SK-N-SH treated with all-trans-retinoic acid at 6 μM for 48 hours (cell line): ENCODE measurements around the gene SAAL1.

Experiments used
- ATAC-seq: fragments of 200-7000 bp; cut with Tn5 transposase; 3 replicates; pipeline ENCODE4 v1.9.1; 2020; ENCODE audit warnings: mild to moderate bottlenecking, moderate library complexity
- ARNTL ChIP-seq: fragments of 450-650 bp; formaldehyde crosslinking; IDR thresholded peaks from 2 replicates; pipeline ENCODE4 v1.5.0; 2020; ENCODE audit warnings: low read depth, mild to moderate bottlenecking, moderate library complexity, borderline replicate concordance
- BACH2 ChIP-seq: fragments of 250-450 bp; sonication (Bioruptor Pico); IDR thresholded peaks from 2 replicates; pipeline ENCODE4 v1.9.0; 2021; ENCODE audit warnings: mild to moderate bottlenecking, borderline replicate concordance
- CSDC2 ChIP-seq: fragments of 250-450 bp; sonication (Bioruptor Pico); IDR thresholded peaks from 2 replicates; pipeline ENCODE4 v1.5.0; 2020; ENCODE audit warnings: mild to moderate bottlenecking, moderate library complexity
- GLIS3 ChIP-seq: fragments of 250-450 bp; sonication (Bioruptor Pico); IDR thresholded peaks from 2 replicates; pipeline ENCODE4 v1.5.0; 2020; ENCODE audit warnings: mild to moderate bottlenecking, moderate library complexity
- ISL1 ChIP-seq: fragments of 250-450 bp; sonication (Bioruptor Pico); IDR thresholded peaks from 2 replicates; pipeline ENCODE4 v2.1.2; 2022; ENCODE audit warnings: mild to moderate bottlenecking, moderate library complexity
- OSR1 ChIP-seq: fragments of 250-450 bp; sonication (Bioruptor Pico); IDR thresholded peaks from 2 replicates; pipeline ENCODE4 v1.8.0; 2022; ENCODE audit warnings: moderate library complexity, mild to moderate bottlenecking, inconsistent platforms
- PPARA ChIP-seq: fragments of 250-450 bp; sonication (Bioruptor Pico); IDR thresholded peaks from 2 replicates; pipeline ENCODE4 v1.5.0; 2020; ENCODE audit warnings: mild to moderate bottlenecking, borderline replicate concordance
- SNAI2 ChIP-seq: fragments of 250-450 bp; sonication (Bioruptor Pico); IDR thresholded peaks from 2 replicates; pipeline ENCODE4 v1.5.0; 2020; ENCODE audit warnings: mild to moderate bottlenecking, moderate library complexity
- TCF4 ChIP-seq: fragments of 250-450 bp; sonication (Bioruptor Pico); IDR thresholded peaks from 2 replicates; pipeline ENCODE4 v1.8.0; 2021; ENCODE audit warnings: mild to moderate bottlenecking, moderate library complexity, borderline replicate concordance
- TOX ChIP-seq: fragments of 250-450 bp; sonication (Bioruptor Pico); IDR thresholded peaks from 2 replicates; pipeline ENCODE4 v1.8.0; 2021; ENCODE audit warnings: mild to moderate bottlenecking, moderate library complexity, borderline replicate concordance
- ZC3H10 ChIP-seq: fragments of 250-450 bp; sonication (Bioruptor Pico); IDR thresholded peaks from 2 replicates; pipeline ENCODE4 v1.5.1; 2021; ENCODE audit warnings: mild to moderate bottlenecking, moderate library complexity
- ZFP3 ChIP-seq: fragments of 250-450 bp; sonication (Bioruptor Pico); IDR thresholded peaks from 2 replicates; pipeline ENCODE4 v1.5.0; 2020; ENCODE audit warnings: mild to moderate bottlenecking, moderate library complexity
- ZFP30 ChIP-seq: fragments of 450-650 bp; formaldehyde crosslinking; IDR thresholded peaks from 2 replicates; pipeline ENCODE4 v1.5.0; 2022; ENCODE audit warnings: mild to moderate bottlenecking, moderate library complexity
- ZNF565 ChIP-seq: fragments of 450-650 bp; formaldehyde crosslinking; conservative IDR thresholded peaks from 2 replicates; pipeline ENCODE4 v1.5.0; 2020; ENCODE audit warnings: low read depth, mild to moderate bottlenecking, moderate library complexity
- ZNF70 ChIP-seq: fragments of 450-650 bp; formaldehyde crosslinking; IDR thresholded peaks from 2 replicates; pipeline ENCODE4 v1.5.0; 2020; ENCODE audit warnings: mild to moderate bottlenecking, moderate library complexity
- ZNF8 ChIP-seq: fragments of 450-650 bp; formaldehyde crosslinking; IDR thresholded peaks from 2 replicates; pipeline ENCODE4 v1.5.0; 2020; ENCODE audit warnings: mild to moderate bottlenecking, moderate library complexity
- TF ChIP-seq, protein P1 (sequence below): fragments of 250-450 bp; sonication (Bioruptor Pico); IDR thresholded peaks from 2 replicates; pipeline ENCODE4 v1.8.0; 2021; ENCODE audit warnings: low read depth, mild to moderate bottlenecking, moderate library complexity, borderline replicate concordance
- TF ChIP-seq, protein P2 (sequence below): fragments of 250-450 bp; sonication (Bioruptor Pico); IDR thresholded peaks from 2 replicates; pipeline ENCODE4 v1.8.0; 2020; ENCODE audit warnings: mild to moderate bottlenecking, moderate library complexity, borderline replicate concordance
- TF ChIP-seq, protein P3 (sequence below): fragments of 250-450 bp; sonication (Bioruptor Pico); IDR thresholded peaks from 2 replicates; pipeline ENCODE4 v1.5.1; 2021; ENCODE audit warnings: mild to moderate bottlenecking, moderate library complexity
- TF ChIP-seq, protein P4 (sequence below): fragments of 250-450 bp; sonication (Bioruptor Pico); IDR thresholded peaks from 2 replicates; pipeline ENCODE4 v1.5.0; 2020; ENCODE audit warnings: mild to moderate bottlenecking, moderate library complexity
- TF ChIP-seq, protein P5 (sequence below): fragments of 250-450 bp; sonication (Bioruptor Pico); IDR thresholded peaks from 2 replicates; pipeline ENCODE4 v1.5.1; 2020; ENCODE audit warnings: low read depth, mild to moderate bottlenecking, moderate library complexity

SAAL1 gene

DNA sequence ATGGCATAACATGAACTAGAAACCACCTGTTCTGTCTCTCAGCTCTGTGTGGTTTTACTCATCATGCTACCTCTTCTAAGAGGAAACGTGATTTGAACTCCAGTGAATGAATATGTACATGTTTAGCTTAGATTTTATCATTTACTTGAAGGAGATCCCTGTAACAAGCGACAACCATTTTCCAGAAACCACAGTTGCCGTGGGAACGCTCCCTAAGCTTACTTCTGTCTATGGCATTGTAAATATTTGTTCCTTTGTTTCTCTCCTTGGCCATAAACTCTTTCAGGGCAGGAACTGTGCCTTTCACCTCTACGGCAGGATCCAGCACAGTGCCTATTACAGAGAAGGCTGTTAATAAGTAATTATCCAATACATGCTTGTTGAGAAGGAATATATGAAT, 42.8 kb downstream of the SAAL1 start:
- ATAC-seq = no peak
- TF ChIP-seq ISL1 (CRISPR knock-in tag) = no peak
- no peak for TF ChIP-seq ZNF70 (CRISPR knock-in tag)
- TF ChIP-seq, protein P1, sequence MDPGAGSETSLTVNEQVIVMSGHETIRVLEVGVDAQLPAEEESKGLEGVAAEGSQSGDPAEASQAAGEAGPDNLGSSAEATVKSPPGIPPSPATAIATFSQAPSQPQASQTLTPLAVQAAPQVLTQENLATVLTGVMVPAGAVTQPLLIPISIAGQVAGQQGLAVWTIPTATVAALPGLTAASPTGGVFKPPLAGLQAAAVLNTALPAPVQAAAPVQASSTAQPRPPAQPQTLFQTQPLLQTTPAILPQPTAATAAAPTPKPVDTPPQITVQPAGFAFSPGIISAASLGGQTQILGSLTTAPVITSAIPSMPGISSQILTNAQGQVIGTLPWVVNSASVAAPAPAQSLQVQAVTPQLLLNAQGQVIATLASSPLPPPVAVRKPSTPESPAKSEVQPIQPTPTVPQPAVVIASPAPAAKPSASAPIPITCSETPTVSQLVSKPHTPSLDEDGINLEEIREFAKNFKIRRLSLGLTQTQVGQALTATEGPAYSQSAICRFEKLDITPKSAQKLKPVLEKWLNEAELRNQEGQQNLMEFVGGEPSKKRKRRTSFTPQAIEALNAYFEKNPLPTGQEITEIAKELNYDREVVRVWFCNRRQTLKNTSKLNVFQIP (CRISPR knock-in tag) = no peak
- TF ChIP-seq TOX (CRISPR knock-in tag) = no peak
- TF ChIP-seq, all 23 proteins: peak for 0

DNA sequence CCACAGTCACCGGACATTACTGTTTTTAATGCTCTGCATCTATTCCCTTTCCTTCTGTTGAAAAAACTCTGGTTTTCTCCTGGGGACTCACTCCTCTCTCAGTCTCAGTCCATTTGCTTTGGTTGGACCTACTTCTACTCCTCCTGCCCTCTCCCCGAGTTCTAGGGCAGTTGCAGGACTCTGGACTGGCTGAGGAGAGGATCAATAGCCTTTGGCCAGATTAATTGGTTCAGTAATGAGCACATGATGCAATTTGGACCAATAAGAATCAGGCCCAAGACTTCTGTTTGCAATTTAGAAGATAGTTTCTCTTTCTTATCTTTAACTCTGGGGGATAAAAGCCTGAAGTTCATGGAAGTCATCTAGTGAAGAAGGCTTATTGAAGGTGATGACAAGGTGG, 44.5 kb downstream of the SAAL1 start:
- TF ChIP-seq, protein P2, sequence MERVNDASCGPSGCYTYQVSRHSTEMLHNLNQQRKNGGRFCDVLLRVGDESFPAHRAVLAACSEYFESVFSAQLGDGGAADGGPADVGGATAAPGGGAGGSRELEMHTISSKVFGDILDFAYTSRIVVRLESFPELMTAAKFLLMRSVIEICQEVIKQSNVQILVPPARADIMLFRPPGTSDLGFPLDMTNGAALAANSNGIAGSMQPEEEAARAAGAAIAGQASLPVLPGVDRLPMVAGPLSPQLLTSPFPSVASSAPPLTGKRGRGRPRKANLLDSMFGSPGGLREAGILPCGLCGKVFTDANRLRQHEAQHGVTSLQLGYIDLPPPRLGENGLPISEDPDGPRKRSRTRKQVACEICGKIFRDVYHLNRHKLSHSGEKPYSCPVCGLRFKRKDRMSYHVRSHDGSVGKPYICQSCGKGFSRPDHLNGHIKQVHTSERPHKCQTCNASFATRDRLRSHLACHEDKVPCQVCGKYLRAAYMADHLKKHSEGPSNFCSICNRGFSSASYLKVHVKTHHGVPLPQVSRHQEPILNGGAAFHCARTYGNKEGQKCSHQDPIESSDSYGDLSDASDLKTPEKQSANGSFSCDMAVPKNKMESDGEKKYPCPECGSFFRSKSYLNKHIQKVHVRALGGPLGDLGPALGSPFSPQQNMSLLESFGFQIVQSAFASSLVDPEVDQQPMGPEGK = no peak
- TF ChIP-seq ISL1 (CRISPR knock-in tag) (no peak), ARNTL (CRISPR knock-in tag) (no peak), CSDC2 (CRISPR knock-in tag) (no peak), ZNF565 (no peak), ZFP3 (CRISPR knock-in tag) (no peak), SNAI2 (no peak), TCF4 (no peak), ZC3H10 (CRISPR knock-in tag) (no peak), TOX (CRISPR knock-in tag) (no peak), ZNF8 (CRISPR knock-in tag) (no peak)
- TF ChIP-seq, protein P1 (CRISPR knock-in tag) = no peak
- TF ChIP-seq, protein P3, sequence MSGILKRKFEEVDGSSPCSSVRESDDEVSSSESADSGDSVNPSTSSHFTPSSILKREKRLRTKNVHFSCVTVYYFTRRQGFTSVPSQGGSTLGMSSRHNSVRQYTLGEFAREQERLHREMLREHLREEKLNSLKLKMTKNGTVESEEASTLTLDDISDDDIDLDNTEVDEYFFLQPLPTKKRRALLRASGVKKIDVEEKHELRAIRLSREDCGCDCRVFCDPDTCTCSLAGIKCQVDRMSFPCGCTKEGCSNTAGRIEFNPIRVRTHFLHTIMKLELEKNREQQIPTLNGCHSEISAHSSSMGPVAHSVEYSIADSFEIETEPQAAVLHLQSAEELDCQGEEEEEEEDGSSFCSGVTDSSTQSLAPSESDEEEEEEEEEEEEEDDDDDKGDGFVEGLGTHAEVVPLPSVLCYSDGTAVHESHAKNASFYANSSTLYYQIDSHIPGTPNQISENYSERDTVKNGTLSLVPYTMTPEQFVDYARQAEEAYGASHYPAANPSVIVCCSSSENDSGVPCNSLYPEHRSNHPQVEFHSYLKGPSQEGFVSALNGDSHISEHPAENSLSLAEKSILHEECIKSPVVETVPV = no peak
- TF ChIP-seq, protein P4, sequence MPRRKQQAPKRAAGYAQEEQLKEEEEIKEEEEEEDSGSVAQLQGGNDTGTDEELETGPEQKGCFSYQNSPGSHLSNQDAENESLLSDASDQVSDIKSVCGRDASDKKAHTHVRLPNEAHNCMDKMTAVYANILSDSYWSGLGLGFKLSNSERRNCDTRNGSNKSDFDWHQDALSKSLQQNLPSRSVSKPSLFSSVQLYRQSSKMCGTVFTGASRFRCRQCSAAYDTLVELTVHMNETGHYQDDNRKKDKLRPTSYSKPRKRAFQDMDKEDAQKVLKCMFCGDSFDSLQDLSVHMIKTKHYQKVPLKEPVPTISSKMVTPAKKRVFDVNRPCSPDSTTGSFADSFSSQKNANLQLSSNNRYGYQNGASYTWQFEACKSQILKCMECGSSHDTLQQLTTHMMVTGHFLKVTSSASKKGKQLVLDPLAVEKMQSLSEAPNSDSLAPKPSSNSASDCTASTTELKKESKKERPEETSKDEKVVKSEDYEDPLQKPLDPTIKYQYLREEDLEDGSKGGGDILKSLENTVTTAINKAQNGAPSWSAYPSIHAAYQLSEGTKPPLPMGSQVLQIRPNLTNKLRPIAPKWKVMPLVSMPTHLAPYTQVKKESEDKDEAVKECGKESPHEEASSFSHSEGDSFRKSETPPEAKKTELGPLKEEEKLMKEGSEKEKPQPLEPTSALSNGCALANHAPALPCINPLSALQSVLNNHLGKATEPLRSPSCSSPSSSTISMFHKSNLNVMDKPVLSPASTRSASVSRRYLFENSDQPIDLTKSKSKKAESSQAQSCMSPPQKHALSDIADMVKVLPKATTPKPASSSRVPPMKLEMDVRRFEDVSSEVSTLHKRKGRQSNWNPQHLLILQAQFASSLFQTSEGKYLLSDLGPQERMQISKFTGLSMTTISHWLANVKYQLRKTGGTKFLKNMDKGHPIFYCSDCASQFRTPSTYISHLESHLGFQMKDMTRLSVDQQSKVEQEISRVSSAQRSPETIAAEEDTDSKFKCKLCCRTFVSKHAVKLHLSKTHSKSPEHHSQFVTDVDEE = no peak
- ATAC-seq = no peak

DNA sequence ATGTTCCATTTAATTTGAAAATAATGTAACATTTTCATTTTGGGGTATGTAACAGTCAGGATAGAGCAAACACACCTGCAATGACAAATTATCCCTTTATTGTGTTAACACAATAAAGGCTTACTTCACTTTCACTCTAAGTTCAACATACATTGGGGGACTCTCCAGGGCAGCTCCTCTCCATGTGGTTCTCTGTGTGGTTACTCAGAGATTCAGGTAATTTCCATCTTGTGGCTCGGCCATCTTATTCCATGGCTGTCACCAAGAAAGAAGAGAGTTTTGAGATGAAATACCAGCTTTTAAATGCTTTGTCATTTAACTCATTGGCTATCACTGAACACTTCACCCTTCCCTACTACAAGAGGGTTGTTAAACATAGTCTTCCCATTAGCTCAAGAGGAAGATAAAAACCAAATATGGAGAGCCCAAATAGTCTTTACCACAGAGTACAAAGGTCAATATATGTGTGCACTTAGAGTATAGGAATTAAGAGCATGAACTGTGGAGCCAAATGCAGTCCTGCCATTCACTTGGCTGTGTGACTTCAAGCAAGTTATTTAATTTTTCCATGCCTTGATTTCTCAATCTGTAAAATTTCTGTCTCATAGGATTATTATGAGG, 49.2 kb downstream of the SAAL1 start:
- ATAC-seq = no peak
- TF ChIP-seq SNAI2 = no peak
- TF ChIP-seq, protein P3 = no peak
- TF ChIP-seq TOX (CRISPR knock-in tag) = no peak
- TF ChIP-seq ISL1 (CRISPR knock-in tag) = no peak
- no peak for TF ChIP-seq CSDC2 (CRISPR knock-in tag)
- no peak for TF ChIP-seq GLIS3 (CRISPR knock-in tag)
- no peak for TF ChIP-seq BACH2 (CRISPR knock-in tag)
- TF ChIP-seq ZFP3 (CRISPR knock-in tag) = no peak
- TF ChIP-seq ARNTL (CRISPR knock-in tag) = no peak
- TF ChIP-seq PPARA (CRISPR knock-in tag) = no peak
- TF ChIP-seq ZC3H10 (CRISPR knock-in tag) = no peak
- no peak for TF ChIP-seq TCF4
- TF ChIP-seq ZFP30 (CRISPR knock-in tag) = no peak
- TF ChIP-seq, protein P4 = no peak
- TF ChIP-seq, protein P5, sequence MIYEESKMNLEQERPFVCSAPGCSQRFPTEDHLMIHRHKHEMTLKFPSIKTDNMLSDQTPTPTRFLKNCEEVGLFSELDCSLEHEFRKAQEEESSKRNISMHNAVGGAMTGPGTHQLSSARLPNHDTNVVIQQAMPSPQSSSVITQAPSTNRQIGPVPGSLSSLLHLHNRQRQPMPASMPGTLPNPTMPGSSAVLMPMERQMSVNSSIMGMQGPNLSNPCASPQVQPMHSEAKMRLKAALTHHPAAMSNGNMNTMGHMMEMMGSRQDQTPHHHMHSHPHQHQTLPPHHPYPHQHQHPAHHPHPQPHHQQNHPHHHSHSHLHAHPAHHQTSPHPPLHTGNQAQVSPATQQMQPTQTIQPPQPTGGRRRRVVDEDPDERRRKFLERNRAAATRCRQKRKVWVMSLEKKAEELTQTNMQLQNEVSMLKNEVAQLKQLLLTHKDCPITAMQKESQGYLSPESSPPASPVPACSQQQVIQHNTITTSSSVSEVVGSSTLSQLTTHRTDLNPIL (CRISPR knock-in tag) = no peak
- TF ChIP-seq ZNF70 (CRISPR knock-in tag) = no peak
- no peak for TF ChIP-seq OSR1
